Measurements from ENCODE around the gene CARNS1. TPM values are rescaled to one million over a fixed set of nuclear protein-coding genes. Genes with fewer than 3 reads are reported as not detected.
A peak's percentile ranks its signal among the peaks of the same experiment; 100 is the strongest.

Gene CARNS1
- total and polyA plus RNA-seq, 2 of the 13 experiments (the other 11 are each of a cell fraction or from before 2014, with no cell fraction given), result not detected

GRCh38 chr11:67391304-67392182 is 23.9 kb upstream of the CARNS1 start, which contains the start of gene RAD9A (continued):
- TF ChIP-seq NPAS2 (CRISPR knock-in tag; IDR thresholded peaks at IDR 0.05; ENCODE audit: borderline replicate concordance), result no peak
- 0 out of 2 replicates have a peak, but pooled peaks have one; percentile 73 for TF ChIP-seq ZNF343 (CRISPR knock-in tag; IDR thresholded peaks at IDR 0.05)
- peak; percentile 96 for TF ChIP-seq MYC (CRISPR knock-in tag; IDR thresholded peaks at IDR 0.05; ENCODE audit: borderline replicate concordance)
- 0 out of 2 replicates have a peak, but pooled peaks have one; percentile 22 for TF ChIP-seq FOXK2 (IDR thresholded peaks at IDR 0.05)
- TF ChIP-seq ZNF251 (CRISPR knock-in tag; IDR thresholded peaks at IDR 0.05), result no peak
- TF ChIP-seq BRD4 (CRISPR knock-in tag; IDR thresholded peaks at IDR 0.05), result 0 out of 2 replicates have a peak, but pooled peaks have one; percentile 28
- peak; percentile 79; the same call in 1 of the 2 replicates for TF ChIP-seq ZBTB38 (CRISPR knock-in tag; IDR thresholded peaks at IDR 0.05)
- no peak for TF ChIP-seq ZNF296 (CRISPR knock-in tag; conservative IDR thresholded peaks at IDR 0.05)
- TF ChIP-seq ZNF230 (CRISPR knock-in tag; IDR thresholded peaks at IDR 0.05), result peak; percentile 92
- peak; percentile 79 for TF ChIP-seq ZIK1 (CRISPR knock-in tag; IDR thresholded peaks at IDR 0.05; ENCODE audit: borderline replicate concordance, low read depth)
- TF ChIP-seq CEBPG (CRISPR knock-in tag; IDR thresholded peaks at IDR 0.05), result peak; percentile 17; the same call in 1 of the 2 replicates
- TF ChIP-seq SNAPC2 (CRISPR knock-in tag; IDR thresholded peaks at IDR 0.05), result no peak
- peak; percentile 66; the same call in 1 of the 2 replicates for TF ChIP-seq AHR (CRISPR knock-in tag; IDR thresholded peaks at IDR 0.05)
- TF ChIP-seq, protein P1, sequence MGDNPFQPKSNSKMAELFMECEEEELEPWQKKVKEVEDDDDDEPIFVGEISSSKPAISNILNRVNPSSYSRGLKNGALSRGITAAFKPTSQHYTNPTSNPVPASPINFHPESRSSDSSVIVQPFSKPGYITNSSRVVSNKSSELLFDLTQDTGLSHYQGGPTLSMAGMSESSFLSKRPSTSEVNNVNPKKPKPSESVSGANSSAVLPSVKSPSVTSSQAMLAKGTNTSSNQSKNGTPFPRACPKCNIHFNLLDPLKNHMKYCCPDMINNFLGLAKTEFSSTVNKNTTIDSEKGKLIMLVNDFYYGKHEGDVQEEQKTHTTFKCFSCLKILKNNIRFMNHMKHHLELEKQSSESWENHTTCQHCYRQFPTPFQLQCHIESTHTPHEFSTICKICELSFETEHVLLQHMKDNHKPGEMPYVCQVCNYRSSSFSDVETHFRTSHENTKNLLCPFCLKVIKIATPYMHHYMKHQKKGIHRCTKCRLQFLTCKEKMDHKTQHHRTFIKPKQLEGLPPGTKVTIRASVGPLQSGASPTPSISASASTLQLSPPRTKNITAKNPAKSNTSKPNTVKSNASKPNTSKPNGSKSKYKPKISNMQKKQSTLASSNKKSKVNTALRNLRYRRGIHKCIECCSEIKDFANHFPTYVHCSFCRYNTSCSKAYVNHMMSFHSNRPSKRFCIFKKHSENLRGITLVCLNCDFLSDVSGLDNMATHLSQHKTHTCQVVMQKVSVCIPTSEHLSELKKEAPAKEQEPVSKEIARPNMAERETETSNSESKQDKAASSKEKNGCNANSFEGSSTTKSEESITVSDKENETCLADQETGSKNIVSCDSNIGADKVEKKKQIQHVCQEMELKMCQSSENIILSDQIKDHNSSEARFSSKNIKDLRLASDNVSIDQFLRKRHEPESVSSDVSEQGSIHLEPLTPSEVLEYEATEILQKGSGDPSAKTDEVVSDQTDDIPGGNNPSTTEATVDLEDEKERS (CRISPR knock-in tag; IDR thresholded peaks at IDR 0.05), result peak; percentile 78
- TF ChIP-seq CHCHD3 (CRISPR knock-in tag; IDR thresholded peaks at IDR 0.05), result peak; percentile 52; the same call in 1 of the 2 replicates
- TF ChIP-seq MAFF (IDR thresholded peaks at IDR 0.05; ENCODE audit: low read depth, low read length), result no peak
- TF ChIP-seq, protein P2, sequence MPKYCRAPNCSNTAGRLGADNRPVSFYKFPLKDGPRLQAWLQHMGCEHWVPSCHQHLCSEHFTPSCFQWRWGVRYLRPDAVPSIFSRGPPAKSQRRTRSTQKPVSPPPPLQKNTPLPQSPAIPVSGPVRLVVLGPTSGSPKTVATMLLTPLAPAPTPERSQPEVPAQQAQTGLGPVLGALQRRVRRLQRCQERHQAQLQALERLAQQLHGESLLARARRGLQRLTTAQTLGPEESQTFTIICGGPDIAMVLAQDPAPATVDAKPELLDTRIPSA (CRISPR knock-in tag; IDR thresholded peaks at IDR 0.05; ENCODE audit: borderline replicate concordance), result peak; percentile 97; the same call in 1 of the 2 replicates
- TF ChIP-seq, protein P3, sequence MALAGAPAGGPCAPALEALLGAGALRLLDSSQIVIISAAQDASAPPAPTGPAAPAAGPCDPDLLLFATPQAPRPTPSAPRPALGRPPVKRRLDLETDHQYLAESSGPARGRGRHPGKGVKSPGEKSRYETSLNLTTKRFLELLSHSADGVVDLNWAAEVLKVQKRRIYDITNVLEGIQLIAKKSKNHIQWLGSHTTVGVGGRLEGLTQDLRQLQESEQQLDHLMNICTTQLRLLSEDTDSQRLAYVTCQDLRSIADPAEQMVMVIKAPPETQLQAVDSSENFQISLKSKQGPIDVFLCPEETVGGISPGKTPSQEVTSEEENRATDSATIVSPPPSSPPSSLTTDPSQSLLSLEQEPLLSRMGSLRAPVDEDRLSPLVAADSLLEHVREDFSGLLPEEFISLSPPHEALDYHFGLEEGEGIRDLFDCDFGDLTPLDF (CRISPR knock-in tag; IDR thresholded peaks at IDR 0.05), result peak; percentile 89
- TF ChIP-seq HNF1A (IDR thresholded peaks at IDR 0.05; ENCODE audit: low read depth), result no peak
- no peak; the same call in 1 of the 2 replicates for TF ChIP-seq HNF1A (CRISPR knock-in tag; IDR thresholded peaks at IDR 0.05; ENCODE audit: borderline replicate concordance)
- TF ChIP-seq ZFP1 (CRISPR knock-in tag; IDR thresholded peaks at IDR 0.05), result no peak; the same call in 1 of the 2 replicates
